HUES64 (cell line): ENCODE measurements around the gene CYP20A1.
A peak's percentile ranks its signal among the peaks of the same experiment; 100 is the strongest.
"Not testable (repeated sequence)": the region's sequence is repeated elsewhere in the genome, so short reads cannot be mapped to it uniquely, and the experiment has no call there.

Source experiments
- H3K27ac ChIP-seq: 2 replicates; pipeline ENCODE4 v1.7.0; 2013; ENCODE audit warnings: low read depth, low read length, inconsistent platforms
- H3K27me3 ChIP-seq: 2 replicates; pipeline ENCODE4 v1.6.1; 2013; ENCODE audit warnings: mild to moderate bottlenecking, low read length; ENCODE audit not compliant: insufficient read depth
- H3K36me3 ChIP-seq: 2 replicates; pipeline ENCODE4 v1.6.1; 2013; ENCODE audit warnings: mild to moderate bottlenecking, low read length; ENCODE audit not compliant: insufficient read depth
- H3K4me1 ChIP-seq: 2 replicates; pipeline ENCODE4 v1.6.1; 2013; ENCODE audit warnings: mild to moderate bottlenecking, low read length, moderate library complexity; ENCODE audit not compliant: insufficient read depth
- H3K4me3 ChIP-seq: 2 replicates; pipeline ENCODE4 v1.5.1; 2013; ENCODE audit warnings: mild to moderate bottlenecking, low read length, moderate library complexity
- H3K9ac ChIP-seq: 2 replicates; pipeline ENCODE4 v1.6.1; 2013; ENCODE audit warnings: mild to moderate bottlenecking, low read depth, low read length
- H3K9me3 ChIP-seq: 2 replicates; pipeline ENCODE4 v1.6.1; 2013; ENCODE audit warnings: low read depth, low read length; ENCODE audit not compliant: insufficient read depth
- WGBS: fragments of 150-250, 120-280 bp; methylation state at CpG from one replicate; pipeline ENCODE4 v1.1.7; 2013; ENCODE audit warnings: missing lambda C conversion rate; 5-methylcytosine and 5-hydroxymethylcytosine counted together

CYP20A1 gene

DNA sequence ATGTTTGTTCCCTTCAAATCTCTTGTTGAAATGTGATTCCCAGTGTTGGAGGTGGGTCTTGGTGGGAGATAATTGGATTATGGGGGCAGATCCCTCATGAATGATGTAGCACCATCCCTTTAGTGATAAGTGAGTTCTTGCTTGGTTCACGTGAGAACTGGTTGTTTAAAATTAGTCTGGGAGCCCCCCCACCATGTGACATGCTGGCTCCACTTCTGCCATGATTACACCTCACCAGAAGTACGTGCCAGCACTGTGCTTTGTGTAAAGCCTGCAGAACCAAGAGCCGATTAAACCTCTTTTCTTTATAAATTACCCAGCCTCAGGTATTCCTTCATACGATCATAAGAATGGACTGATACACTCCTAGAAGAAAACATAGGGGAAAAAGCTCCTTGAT, 99.5 kb downstream of the CYP20A1 start:
- H3K9ac ChIP-seq: no peak overlapping the region
- H3K27me3 ChIP-seq: no peaks in the 10 kb centered on the region
- WGBS: 94% methylated on average over 4 of the region's 4 CpGs
- no peak overlapping the region for H3K27ac ChIP-seq
- no peak overlapping the region for H3K4me3 ChIP-seq
- peaks cover 22% of the 10 kb centered on the region for H3K36me3 ChIP-seq
- H3K9me3 ChIP-seq: no peaks in the 10 kb centered on the region
- peaks cover 16% of the 10 kb centered on the region; the same call in 1 of the 2 replicates for H3K4me1 ChIP-seq

DNA sequence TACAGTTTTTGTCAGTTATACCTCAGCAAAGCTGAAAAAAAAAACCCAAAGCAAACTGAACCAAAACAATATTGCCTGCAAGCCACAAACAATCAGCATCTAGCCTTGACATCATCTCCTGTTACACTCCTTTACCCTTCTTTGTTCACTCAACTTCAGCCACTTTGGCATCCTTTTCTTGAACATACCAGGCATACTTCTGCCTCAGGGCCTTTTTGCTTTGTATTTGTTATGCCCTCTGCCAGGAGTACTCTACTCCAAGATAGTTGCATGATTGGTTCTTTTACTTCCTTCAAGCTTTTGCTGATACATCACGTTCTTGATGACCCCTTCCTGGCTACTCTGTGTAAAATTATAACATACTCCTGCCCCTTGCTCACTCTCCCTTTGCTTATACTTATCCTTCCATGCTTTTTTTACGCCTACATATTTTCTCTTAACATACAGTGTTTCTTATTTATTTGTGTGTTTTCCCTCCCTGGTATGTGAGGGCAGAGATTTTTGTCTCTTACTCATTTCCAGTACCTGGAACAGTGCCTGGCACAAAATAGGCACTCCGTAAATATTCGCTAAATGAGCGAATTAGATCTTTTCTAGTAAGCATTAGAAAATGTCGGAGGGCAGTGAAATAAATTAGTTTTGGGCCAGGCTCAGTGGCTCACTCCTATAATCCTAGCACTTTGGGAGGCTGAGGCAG, 102.1 kb downstream of the CYP20A1 start:
- 94% methylated on average over 5 of the region's 6 CpGs for WGBS
- Histone ChIP-seq H3K27me3 (no peaks in the 10 kb centered on the region), H3K4me1 (peaks cover 14% of the 10 kb centered on the region; the same call in 1 of the 2 replicates), H3K9ac (peak overlapping the region; percentile 51), H3K36me3 (peaks cover 20% of the 10 kb centered on the region), H3K4me3 (no peak overlapping the region), H3K9me3 (no peaks in the 10 kb centered on the region), H3K27ac (peak overlapping the region; percentile 58)

DNA sequence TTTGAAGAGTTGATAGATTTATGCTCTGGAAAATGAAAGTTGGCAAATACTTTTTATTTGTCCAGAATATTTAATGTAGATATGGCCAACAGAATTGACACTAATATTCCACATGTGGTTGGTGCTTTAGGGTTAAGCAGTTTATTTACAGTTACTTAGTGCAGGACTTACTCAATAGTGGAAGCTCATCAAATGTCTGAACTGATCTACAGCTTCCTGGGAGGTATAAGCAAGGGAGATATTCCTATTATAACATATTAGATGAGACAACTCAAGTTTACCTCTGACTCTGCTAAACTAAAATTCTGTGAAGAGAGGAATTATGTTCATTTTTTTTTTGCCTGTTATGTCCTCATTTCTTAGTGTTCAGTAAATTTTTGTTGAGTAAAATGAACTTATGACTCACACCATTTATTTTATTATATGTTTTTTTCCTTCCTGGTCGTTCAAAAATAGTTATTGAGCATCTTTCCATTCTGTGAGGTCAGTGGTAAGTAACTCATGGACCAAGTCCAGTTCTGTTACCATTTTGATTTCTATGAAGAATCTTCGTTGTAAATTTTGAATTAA, 103.0 kb downstream of the CYP20A1 start:
- no peaks in the 10 kb centered on the region for H3K9me3 ChIP-seq
- no peak overlapping the region for H3K4me3 ChIP-seq
- peaks cover 15% of the 10 kb centered on the region for H3K36me3 ChIP-seq
- no peak overlapping the region for H3K9ac ChIP-seq
- 86% methylated on average over 2 of the region's 2 CpGs for WGBS
- H3K27ac ChIP-seq: no peak overlapping the region; the same call in 1 of the 2 replicates
- no peaks in the 10 kb centered on the region for H3K27me3 ChIP-seq
- H3K4me1 ChIP-seq: peaks cover 21% of the 10 kb centered on the region

DNA sequence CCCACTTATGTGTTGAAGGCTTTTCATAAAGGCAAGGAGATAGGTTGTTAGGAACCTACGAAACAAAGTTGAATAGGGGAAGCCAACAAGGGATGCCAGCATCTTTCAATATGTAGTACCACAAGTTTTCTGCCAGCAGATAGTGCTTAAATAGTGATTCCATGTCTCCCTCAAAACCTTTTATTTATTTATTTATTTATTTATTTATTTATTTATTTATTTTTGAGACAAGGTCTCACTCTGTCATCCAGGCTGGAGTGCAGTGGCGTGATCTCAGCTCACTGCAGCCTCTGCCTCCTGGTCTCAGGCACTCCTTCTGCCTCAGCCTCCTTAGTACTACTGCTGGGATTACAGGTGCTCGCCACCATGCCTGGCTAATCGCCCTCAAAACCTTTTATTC, 103.6 kb downstream of the CYP20A1 start:
- not testable (repeated sequence) for H3K27me3 ChIP-seq, H3K4me3 ChIP-seq, H3K9me3 ChIP-seq, H3K9ac ChIP-seq, H3K27ac ChIP-seq
- WGBS: 96% methylated on average over 4 of the region's 4 CpGs
- peaks cover 15% of the 10 kb centered on the region for H3K36me3 ChIP-seq
- peaks cover 21% of the 10 kb centered on the region for H3K4me1 ChIP-seq

DNA sequence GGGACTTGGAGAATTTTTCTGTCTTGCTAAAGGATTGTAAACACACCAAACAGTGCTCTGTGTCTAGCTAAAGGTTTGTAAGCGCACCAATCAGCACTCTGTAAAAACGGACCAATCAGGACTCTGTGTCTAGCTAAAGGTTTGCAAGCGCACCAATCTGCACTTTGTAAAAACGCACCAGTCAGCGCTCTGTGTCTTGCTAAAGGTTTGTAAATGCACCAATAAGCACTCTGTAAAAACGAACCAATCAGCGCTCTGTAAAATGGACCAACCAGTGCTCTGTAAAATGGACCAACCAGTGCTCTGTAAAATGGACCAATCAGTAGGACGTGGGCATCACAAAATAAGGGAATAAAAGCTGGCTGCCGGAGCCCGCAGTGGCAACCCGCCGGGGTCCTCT, 105.8 kb downstream of the CYP20A1 start:
- Histone ChIP-seq H3K4me3 (no peak overlapping the region), H3K27me3 (no peaks in the 10 kb centered on the region), H3K4me1 (peaks cover 21% of the 10 kb centered on the region), H3K27ac (no peak overlapping the region), H3K36me3 (peaks cover 13% of the 10 kb centered on the region), H3K9ac (no peak overlapping the region), H3K9me3 (no peaks in the 10 kb centered on the region)
- 98% methylated on average over 12 of the region's 12 CpGs for WGBS

DNA sequence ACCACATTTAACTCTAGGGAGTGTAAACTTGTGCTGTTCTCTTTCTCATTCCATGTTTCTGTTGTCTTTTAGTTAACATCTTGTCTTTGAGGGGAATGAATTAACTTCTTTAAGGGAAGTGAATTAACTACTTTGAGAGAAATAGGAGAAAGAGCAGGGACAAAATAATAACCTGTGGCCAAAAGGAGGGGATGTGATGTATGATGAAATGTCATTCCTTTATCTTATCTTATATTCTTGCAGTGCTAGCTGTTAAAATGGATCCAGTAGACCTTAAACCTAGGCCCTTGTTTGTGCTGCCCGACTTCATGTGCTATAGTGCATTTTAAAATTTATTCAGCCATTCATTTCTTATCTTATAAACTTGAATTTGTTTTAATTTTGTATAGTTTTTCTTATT, 107.8 kb downstream of the CYP20A1 start:
- H3K36me3 ChIP-seq: peaks cover 11% of the 10 kb centered on the region
- no peaks in the 10 kb centered on the region for H3K27me3 ChIP-seq
- WGBS: no CpG with 5 or more reads among the region's 1 CpG
- no peak overlapping the region for H3K27ac ChIP-seq
- H3K4me1 ChIP-seq: peaks cover 7% of the 10 kb centered on the region; the same call in 1 of the 2 replicates
- no peaks in the 10 kb centered on the region for H3K9me3 ChIP-seq
- H3K4me3 ChIP-seq: no peak overlapping the region
- no peak overlapping the region for H3K9ac ChIP-seq

DNA sequence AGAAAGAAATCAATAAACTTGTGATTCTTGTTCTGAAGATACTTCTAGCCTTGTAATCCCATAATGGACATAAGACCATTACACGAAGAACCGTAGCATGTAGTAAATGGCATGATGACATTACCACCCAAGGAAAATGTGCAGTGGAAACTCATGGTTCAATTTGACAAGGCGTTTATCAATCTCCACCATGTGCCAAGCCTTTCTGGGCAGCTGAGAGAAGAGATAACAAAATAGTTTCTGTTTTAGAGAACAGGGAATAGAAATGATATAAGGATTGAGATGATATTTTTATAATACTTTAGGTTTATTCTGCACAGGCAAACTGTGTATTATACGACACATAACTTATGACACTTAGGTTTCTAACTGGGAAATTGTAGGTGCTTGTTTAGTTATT, 108.6 kb downstream of the CYP20A1 start:
- H3K36me3 ChIP-seq: peaks cover 16% of the 10 kb centered on the region
- H3K27ac ChIP-seq: no peak overlapping the region
- no peak overlapping the region for H3K4me3 ChIP-seq
- no peaks in the 10 kb centered on the region for H3K9me3 ChIP-seq
- WGBS: 98% methylated on average over 4 of the region's 4 CpGs
- H3K27me3 ChIP-seq: no peaks in the 10 kb centered on the region
- H3K9ac ChIP-seq: no peak overlapping the region
- H3K4me1 ChIP-seq: peaks cover 7% of the 10 kb centered on the region; the same call in 1 of the 2 replicates

DNA sequence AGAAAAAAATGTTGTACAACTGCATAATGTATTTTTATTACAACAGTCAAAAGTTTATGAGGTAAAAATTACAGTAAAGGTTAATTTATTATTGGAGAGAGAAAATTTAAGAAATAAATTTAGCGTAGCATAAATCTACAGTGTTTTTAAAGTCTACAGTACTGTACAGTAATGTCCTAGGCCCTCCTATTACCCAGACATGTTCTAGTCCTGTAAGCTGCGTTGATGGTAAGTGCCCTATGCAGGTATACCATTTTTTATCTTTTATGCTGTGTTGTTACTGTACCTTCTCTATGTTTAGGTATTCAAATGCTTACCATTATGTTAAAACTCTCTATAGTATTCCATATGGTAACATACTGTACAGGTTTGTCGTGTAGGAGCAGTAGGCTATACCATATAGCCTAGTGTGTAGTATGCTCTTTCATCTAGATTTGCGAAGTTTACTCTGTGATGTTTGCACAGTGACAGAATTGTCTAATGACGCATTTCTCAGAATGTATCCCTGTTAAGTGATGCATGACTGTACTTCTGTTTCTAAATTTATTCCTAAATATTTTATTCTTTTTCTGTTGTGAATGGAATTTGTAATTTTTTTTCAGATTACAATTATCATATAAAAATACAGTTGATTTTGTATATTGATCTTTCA, 113.9 kb downstream of the CYP20A1 start:
- Histone ChIP-seq H3K4me1 (no peaks in the 10 kb centered on the region), H3K27me3 (no peaks in the 10 kb centered on the region), H3K27ac (no peak overlapping the region), H3K9ac (no peak overlapping the region), H3K36me3 (peaks cover 12% of the 10 kb centered on the region; the same call in 1 of the 2 replicates), H3K4me3 (no peak overlapping the region), H3K9me3 (no peaks in the 10 kb centered on the region)
- WGBS: 91% methylated on average over 5 of the region's 5 CpGs

DNA sequence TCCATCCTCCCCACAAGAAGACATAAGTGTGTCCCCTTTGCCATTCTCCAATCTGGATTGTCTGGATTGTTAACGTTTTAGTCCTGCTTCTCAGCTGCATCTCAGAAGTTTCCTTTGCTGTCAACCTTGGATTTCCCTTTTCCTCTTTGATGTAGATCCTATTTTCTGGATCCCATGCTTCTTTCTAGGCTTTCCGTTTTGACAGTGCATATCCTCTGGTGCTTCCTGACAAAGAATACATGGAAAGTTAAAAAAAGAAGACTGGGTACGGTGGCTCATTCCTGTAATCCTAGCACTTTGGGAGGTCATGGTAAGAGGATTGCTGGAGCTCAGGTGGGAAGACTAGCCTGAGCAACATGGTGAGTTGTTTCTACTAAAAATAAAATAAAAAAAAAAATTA, 116.1 kb downstream of the CYP20A1 start:
- Histone ChIP-seq H3K36me3 (peaks cover 23% of the 10 kb centered on the region), H3K4me1 (no peaks in the 10 kb centered on the region), H3K9me3 (no peaks in the 10 kb centered on the region), H3K27ac (no peak overlapping the region), H3K4me3 (no peak overlapping the region), H3K27me3 (no peaks in the 10 kb centered on the region), H3K9ac (no peak overlapping the region)
- 96% methylated on average over 3 of the region's 3 CpGs for WGBS
